22Rv1 (cell line): Measurements from ENCODE around the gene ERBB2.

Experiments
- H3K27ac ChIP-seq: fragments of 450-650 bp; 2 replicates; pipeline ENCODE4 v1.5.1; 2017
- CTCF ChIP-seq: fragments of 450-650 bp; IDR thresholded peaks from 2 replicates; pipeline ENCODE4 v1.5.1; 2017; ENCODE audit warnings: mild to moderate bottlenecking
- ZFX ChIP-seq: fragments of 450-650 bp; IDR thresholded peaks from 2 replicates; pipeline ENCODE4 v1.6.1; 2017; ENCODE audit warnings: antibody characterized with exemption, borderline replicate concordance

Gene ERBB2

GRCh38 chr17:39703913-39704312, 4.0 kb downstream of the ERBB2 start:
- no peak for TF ChIP-seq ZFX
- no peak for TF ChIP-seq CTCF
- H3K27ac ChIP-seq, result peak overlapping the region; percentile 90

GRCh38 chr17:39704821-39705551, 5.1 kb downstream of the ERBB2 start:
- TF ChIP-seq CTCF (no peak), ZFX (no peak)
- peak overlapping the region; percentile 90 for H3K27ac ChIP-seq

- TF ChIP-seq CTCF, result no peak
- TF ChIP-seq ZFX, result no peak
- peak overlapping the region; percentile 90 for H3K27ac ChIP-seq
Observed at GRCh38 chr17:39705786-39706348, 6.0 kb downstream of the ERBB2 start.

DNA sequence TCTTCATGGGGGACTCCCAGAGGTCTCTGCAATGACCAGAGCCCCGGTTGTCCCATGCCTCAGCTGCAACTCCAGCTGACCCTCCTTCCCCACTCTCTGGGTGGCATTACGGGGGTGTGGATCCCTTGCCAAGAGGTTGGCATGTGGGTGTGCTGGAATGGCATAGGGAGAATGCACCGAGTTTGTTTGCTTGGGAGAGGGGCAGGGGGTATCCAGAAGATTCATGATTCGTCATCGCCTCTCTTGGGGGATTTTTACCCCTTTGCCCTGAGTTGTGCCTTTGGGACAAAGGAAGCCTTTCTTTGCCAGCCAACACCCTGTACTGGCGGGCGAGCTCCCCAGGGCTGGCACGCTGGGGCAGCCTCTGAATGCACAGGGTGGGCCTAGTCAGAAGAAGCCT, 6.5 kb downstream of the ERBB2 start:
- TF ChIP-seq CTCF (no peak), ZFX (no peak)
- peak overlapping the region; percentile 90 for H3K27ac ChIP-seq

DNA sequence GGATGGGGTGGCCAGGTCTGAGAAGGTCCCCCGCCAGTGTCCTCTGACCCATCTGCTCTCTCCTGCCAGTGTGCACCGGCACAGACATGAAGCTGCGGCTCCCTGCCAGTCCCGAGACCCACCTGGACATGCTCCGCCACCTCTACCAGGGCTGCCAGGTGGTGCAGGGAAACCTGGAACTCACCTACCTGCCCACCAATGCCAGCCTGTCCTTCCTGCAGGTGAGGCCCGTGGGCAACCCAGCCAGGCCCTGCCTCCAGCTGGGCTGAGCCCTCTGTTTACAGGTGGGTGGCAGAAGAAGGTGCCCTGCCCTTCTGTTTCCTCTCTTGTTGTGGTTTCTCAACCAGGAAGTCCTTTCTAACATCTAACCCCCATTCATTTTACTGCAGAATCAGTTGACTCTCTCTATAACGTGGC, 7.1 kb downstream of the ERBB2 start:
- H3K27ac ChIP-seq, result 0 out of 2 replicates have a peak overlapping the region, but pooled peaks have one; percentile 90
- no peak for TF ChIP-seq CTCF
- no peak for TF ChIP-seq ZFX

DNA sequence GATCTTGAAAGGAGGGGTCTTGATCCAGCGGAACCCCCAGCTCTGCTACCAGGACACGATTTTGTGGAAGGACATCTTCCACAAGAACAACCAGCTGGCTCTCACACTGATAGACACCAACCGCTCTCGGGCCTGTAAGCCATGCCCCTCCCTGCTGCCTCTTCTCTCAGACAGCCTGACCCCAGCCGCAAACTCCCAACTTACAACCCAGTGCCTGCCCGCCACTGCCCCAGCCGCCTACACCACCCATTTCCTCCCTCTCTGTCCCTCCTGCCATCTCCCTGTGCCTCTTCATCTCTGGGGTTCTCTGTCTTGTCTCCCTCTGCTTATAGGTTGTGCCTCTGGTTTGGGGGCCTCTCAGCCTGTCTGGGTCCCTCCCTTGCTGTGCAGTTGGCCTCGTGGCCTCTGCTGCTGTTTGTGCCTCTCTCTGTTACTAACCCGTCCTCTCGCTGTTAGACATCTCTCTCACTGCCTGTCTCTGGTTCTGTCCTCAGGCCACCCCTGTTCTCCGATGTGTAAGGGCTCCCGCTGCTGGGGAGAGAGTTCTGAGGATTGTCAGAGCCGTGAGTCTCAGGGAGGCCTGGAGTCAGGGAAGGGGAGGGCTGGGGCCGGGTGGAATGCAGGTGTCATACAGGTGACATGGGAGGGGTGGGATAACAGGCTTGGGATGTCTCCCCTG, 9.6 kb downstream of the ERBB2 start:
- no peak for TF ChIP-seq ZFX
- no peak for TF ChIP-seq CTCF
- H3K27ac ChIP-seq, result no peak overlapping the region
